Lower lobe of right lung (tissue), 2 donors: ENCODE measurements around the gene PLPP2. TPM values are rescaled to one million over a fixed set of nuclear protein-coding genes. Genes with fewer than 3 reads are reported as not detected.

Source experiments
- ATAC-seq, 2 donors: fragments of 200-7000 bp; cut with Tn5 transposase; one replicate each; pipeline ENCODE4 v1.9.1; 2020 to 2022; ENCODE audit warnings: mild to moderate bottlenecking in 2 of 2, moderate library complexity in 2 of 2
- DNase-seq: peaks from one replicate; pipeline ENCODE4 v3.0.0-alpha.2; 2020
- H3K27ac ChIP-seq: fragments of 200-600 bp; one replicate; pipeline ENCODE4 v1.8.0; 2022
- H3K27me3 ChIP-seq: fragments of 200-600 bp; one replicate; pipeline ENCODE4 v1.8.0; 2022; ENCODE audit warnings: low read depth
- H3K36me3 ChIP-seq: fragments of 200-600 bp; one replicate; pipeline ENCODE4 v1.8.0; 2022; ENCODE audit warnings: mild to moderate bottlenecking
- H3K4me1 ChIP-seq: fragments of 200-600 bp; one replicate; pipeline ENCODE4 v1.8.0; 2022
- H3K4me3 ChIP-seq: fragments of 200-600 bp; one replicate; pipeline ENCODE4 v1.8.0; 2022; ENCODE audit warnings: mild to moderate bottlenecking
- H3K9me3 ChIP-seq: fragments of 200-600 bp; one replicate; pipeline ENCODE4 v1.8.0; 2022
- CTCF ChIP-seq: fragments of 200-600 bp; IDR thresholded peaks from one replicate; pipeline ENCODE4 v1.8.0; 2022; ENCODE audit warnings: antibody characterized with exemption, mild to moderate bottlenecking
- intact Hi-C: fragments of 100-400 bp; cut with DNase I; formaldehyde crosslinking; loops from one replicate; pipeline ENCODE4 v1.11.0; 2022
- total RNA-seq: library from RNA; stranded (reverse); fragmentation: NEBNext Ultra II Directional; extraction: Animal tissue kit (Norgen Biotek cat#: 25700); gene quantifications from one replicate; pipeline ENCODE4 v1.2.1, GENCODE V29; 2021
- donor health status: DM: no; HTN: yes; CAD: no; lungs with severe emphysema.

The PLPP2 gene
- total RNA-seq, 1 donor from 2014 or later, result 11.7 TPM

DNA sequence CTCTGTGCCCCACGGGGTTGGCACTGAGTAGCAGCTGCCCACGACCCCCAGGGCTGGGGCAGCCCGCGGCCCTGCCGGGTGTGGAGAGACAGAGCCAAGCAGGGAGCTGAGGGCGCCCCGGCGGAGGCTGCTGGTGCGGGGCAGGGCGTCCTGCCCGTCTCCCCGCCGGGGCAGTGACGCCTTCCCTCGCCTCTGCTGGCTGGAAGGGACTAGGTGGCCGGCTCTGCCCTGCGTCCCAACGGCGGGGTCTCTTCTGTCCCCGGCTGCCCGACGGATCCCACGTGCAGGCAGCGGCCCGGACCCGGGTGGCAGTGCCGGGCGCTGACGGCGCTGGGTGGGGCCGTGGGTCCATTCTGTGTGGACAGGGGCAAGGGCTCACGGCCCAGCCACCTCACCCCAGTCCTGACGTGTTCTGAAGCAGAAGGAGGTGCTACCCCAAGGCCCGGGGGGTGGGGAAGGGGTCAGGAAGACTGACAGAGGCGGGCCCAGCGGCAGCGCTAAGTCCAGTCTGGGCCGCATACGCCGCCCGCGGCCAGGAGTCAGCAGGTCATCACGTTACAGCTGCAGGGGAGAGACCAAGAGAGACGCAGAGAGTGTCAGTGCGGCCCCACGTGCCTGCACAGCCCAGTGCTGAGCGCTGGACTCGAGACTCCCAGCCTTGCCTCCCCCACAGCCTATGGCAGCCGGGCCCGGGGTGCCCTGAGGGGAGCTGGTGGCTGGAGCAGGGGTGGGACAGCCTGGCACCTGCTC lies 15.1 kb upstream of the PLPP2 start:
- peaks cover 52% of the 10 kb centered on the region for H3K36me3 ChIP-seq
- H3K9me3 ChIP-seq, result no peaks in the 10 kb centered on the region
- no peak overlapping the region for H3K27ac ChIP-seq
- TF ChIP-seq CTCF, result no peak
- no peaks in the 10 kb centered on the region for H3K4me1 ChIP-seq
- ATAC-seq, result peak; percentile 12 to 14
- intact Hi-C loops, result no loop called here
- DNase-seq, result no peak
- no peaks in the 10 kb centered on the region for H3K27me3 ChIP-seq
- H3K4me3 ChIP-seq, result no peak overlapping the region

GRCh38 chr19:305240-306150 lies 14.3 kb upstream of the PLPP2 start:
- Histone ChIP-seq H3K36me3 (peaks cover 45% of the 10 kb centered on the region), H3K27me3 (no peaks in the 10 kb centered on the region), H3K4me1 (no peaks in the 10 kb centered on the region), H3K9me3 (no peaks in the 10 kb centered on the region), H3K4me3 (no peak overlapping the region), H3K27ac (no peak overlapping the region)
- no peak for DNase-seq
- intact Hi-C loops, result no loop called here
- no peak for TF ChIP-seq CTCF
- no peak for ATAC-seq

DNA sequence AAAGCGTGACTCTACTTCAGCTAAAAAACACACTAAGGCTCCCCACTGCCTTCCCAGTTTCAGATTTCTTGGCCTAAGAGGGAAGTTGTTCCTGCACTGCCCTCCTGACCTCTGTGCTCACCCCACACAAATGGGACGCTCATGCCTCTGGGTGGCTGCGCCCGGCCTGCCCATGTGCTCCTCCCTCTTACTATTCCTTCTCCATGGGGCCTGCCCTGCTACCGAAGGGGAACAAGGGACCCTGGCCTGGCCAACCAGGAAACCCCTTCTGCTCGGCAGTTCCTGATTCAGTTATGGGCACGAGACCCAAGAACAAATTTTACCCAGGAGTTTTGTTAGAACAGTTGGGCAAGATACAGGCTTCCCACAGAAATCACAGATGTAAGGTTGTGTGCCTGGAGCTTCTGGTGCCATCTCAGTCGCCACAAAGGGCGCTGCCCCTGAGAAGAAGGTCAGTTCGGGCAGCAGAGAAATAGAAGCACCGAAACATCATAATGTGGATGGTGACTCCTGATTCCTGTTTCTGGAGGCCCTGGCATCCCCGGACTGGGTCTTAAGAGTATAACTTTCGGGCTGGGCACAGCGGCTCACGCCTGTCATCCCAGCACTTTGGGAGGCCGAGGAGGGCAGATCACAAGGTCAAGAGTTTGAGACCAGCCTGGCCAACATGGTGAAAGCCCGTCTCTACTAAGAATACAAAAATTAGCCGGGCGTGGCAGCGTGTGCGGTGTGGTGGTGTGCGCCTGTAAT lies 5.4 kb upstream of the PLPP2 start:
- no peak for TF ChIP-seq CTCF
- Histone ChIP-seq H3K4me3 (no peak overlapping the region), H3K4me1 (peaks cover 27% of the 10 kb centered on the region), H3K27me3 (peaks cover 33% of the 10 kb centered on the region), H3K9me3 (no peaks in the 10 kb centered on the region), H3K36me3 (no peaks in the 10 kb centered on the region), H3K27ac (no peak overlapping the region)
- DNase-seq, result peak; percentile 80
- peak; percentile 70 to 82 for ATAC-seq
- intact Hi-C loops, result no loop called here

- Histone ChIP-seq H3K9me3 (no peaks in the 10 kb centered on the region), H3K36me3 (no peaks in the 10 kb centered on the region), H3K4me1 (peaks cover 28% of the 10 kb centered on the region), H3K27me3 (peaks cover 37% of the 10 kb centered on the region), H3K27ac (no peak overlapping the region), H3K4me3 (no peak overlapping the region)
- TF ChIP-seq CTCF, result no peak
- intact Hi-C loops, result no loop called here
- ATAC-seq (no peak), DNase-seq (peak; percentile 38)
Measured at GRCh38 chr19:295687-296370, 4.6 kb upstream of the PLPP2 start.
